ENCODE measurements around the gene MYOC.
A peak's percentile ranks its signal among the peaks of the same experiment; 100 is the strongest.
"Not testable (repeated sequence)": the region's sequence is repeated elsewhere in the genome, so short reads cannot be mapped to it uniquely, and the experiment has no call there.

MYOC gene

GRCh38 chr1:171646249-171646560, 6.3 kb downstream of the MYOC start:
- DNase-seq (ENCODE audit: low spot score): no peak

DNA sequence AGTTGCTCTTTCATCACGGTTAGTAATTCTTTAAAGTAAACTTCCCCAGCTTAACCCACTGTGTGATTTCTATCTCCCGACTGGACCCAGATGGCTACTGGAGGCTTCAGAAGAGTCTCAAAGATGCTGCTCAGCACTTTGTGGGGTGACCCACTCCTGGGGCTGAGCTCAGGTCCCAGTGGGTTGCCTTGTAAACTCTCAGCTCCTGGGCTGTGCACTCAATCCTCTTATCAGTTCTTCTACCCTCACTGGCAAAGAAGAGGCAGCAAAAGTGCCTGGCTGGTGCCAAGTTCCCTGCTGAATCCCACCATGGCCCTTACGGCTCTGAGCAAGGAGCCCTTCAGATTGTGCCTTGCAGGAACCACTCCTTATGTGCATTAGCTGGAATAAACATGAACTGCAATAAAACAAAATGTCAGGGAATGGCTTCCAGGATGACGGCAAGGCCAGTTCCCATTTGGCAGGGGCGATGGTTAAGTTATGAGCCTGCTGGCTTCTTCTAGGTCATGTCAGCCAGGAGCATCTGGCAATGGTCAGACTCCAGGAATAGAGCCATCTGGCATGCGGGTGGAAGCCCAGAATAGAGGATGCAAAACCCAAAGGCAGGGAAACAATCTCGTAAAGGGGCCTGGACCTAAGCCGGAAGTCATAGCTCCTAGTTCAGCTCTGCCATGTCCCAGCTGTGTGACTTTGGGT, 6.8 kb downstream of the MYOC start:
- DNase-seq (ENCODE audit: low spot score): no peak

DNA sequence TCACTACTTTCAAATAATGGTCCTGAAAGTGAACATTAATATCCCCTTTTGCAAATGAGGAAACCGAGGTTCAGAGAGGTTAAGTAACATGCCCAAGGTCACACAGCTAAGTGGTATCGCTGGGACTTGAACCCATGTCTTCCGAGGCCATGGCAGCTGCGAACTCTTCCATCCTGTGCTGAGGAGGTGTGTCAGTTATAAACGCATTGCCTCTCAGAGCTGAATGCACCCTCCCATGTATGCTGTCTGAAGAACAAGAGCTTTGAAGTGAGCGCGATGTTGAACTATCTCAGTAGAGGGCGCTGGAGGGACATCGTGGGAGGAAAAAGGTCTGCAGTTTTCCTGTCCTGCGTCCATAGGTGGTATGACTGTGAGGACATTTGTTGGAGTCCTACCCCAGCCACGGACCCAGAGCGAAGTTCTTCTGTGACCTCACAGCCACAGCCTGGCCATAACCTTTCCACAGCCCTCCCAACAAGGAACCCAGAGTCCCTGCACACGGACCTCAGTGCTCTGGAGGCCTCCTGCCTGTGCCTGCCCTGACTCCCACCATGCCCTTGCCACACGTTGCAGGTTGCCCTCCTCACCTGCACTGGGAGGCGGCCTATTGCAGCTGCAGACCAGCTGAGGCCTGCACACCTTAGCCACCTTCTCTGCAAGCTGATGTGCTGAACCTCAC, 7.5 kb downstream of the MYOC start:
- DNase-seq (ENCODE audit: low spot score): peak; percentile 82

- no peak for DNase-seq (ENCODE audit: low spot score)
These were observed 9.3 kb downstream of the MYOC start for GRCh38 chr1:171643156-171643555.

DNA sequence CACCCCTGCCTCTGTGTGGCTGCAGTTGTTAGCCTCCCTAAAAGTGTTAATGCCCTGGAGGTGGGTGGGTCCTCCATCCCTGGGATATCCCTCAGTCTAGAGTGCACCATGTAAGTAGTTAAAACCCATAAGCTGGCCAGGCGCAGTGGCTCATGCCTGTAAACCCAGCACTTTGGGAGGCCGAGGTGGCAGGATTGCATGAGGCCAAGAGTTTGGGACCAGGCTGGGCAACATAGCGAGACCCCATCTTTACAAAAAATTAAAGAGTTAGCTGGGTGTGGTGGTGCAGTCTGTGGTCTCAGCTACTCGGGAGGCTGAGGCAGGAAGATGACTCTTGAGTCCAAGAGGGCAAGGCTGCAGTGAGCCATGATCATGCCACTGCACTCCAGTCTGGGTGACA, 10.3 kb downstream of the MYOC start:
- no peak for DNase-seq (ENCODE audit: low spot score)

GRCh38 chr1:171641076-171641864, 11.2 kb downstream of the MYOC start:
- DNase-seq (ENCODE audit: low spot score): no peak

DNA sequence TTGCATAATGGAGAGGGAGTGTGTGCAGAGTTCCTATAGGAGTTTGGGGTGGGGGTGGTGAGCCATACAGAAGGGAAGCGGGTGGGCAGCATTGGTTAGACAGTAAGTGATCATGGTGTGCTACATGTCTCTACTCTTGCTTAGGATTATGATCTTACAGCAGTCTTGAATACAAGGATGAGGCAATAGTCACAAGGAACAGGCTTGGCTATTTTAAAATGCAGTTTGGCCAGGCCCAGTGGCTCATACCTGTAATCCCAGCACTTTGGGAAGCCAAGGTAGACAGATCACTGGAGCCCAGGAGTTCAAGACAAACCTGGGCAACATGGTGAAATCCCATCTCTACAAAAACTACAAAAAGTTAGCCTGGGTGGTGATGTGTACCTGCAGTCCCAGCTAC, 12.3 kb downstream of the MYOC start:
- DNase-seq (ENCODE audit: low spot score): no peak

- DNase-seq (ENCODE audit: low spot score): no peak
These were observed 14.4 kb downstream of the MYOC start for GRCh38 chr1:171637928-171638576.

DNA sequence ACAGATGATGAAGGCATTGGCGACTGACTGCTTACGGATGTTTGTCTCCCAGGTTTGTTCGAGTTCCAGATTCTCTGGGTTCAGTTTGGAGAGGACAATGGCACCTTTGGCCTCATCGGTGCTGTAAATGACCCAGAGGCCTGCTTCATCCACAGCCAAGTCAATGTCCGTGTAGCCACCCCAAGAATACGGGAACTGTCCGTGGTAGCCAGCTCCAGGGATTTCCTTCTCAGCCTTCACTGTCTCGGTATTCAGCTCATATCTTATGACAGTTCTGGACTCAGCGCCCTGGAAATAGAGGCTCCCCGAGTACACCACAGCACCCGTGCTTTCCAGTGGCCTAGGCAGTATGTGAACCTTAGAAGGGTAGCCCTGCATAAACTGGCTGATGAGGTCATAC, 16.3 kb downstream of the MYOC start:
- peak; percentile 22 for DNase-seq (ENCODE audit: low spot score)

DNA sequence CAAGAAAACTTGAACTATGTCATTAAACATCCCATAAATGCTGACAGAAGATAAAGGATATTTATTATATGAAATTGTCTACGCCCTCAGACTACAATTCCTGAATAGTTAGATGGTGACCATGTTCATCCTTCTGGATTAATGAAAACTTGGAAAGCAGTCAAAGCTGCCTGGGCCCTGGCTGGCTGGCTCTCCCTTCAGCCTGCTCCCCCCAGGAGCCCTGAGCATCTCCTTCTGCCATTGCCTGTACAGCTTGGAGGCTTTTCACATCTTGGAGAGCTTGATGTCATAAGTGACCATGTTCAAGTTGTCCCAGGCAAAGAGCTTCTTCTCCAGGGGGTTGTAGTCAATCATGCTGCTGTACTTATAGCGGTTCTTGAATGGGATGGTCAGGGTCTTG, 16.8 kb downstream of the MYOC start:
- no peak for DNase-seq (ENCODE audit: low spot score)

DNA sequence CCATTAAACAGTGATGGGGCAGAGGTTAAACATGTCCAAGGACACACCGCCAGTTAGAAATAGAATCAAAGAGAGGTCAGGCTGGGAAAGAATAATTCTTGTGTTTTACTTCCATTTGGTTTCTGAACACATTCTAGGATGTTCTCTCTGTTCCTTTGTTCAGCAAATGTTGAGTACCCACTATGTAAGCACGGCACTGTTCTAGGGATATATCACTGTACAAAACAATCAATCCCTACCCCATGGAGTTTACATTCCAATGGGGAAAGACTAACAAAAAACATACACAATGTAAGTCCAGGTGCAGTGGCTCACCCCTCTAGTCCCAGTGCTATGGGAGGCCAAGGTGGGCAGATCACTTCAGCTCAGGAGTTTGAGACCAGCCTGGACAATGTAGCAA, 24.3 kb downstream of the MYOC start:
- DNase-seq (ENCODE audit: low spot score): no peak

GRCh38 chr1:171627020-171627419, 25.5 kb downstream of the MYOC start:
- no peak for DNase-seq (ENCODE audit: low spot score)

DNA sequence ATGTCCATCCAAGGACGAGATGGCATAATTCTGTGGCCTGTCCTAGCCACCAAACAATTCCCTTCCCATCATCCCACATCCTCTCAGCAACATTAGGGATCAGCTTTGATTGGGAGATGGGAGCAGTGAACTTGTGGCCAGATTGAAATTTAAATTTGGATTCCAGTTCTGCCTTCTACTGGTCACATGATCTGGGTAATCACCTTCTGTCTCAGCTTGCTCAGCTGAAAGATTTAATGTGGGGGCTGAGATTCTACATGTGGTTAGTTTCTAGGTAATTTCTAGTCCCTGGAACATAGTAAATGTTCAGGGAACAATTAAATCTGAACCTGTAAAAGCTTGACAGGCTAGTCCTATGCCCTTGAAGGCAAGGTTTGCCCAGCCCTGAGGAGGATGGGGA, 27.3 kb downstream of the MYOC start:
- no peak for DNase-seq (ENCODE audit: low spot score)

- DNase-seq (ENCODE audit: low spot score): no peak
These were observed 28.7 kb downstream of the MYOC start for GRCh38 chr1:171623651-171624331.

DNA sequence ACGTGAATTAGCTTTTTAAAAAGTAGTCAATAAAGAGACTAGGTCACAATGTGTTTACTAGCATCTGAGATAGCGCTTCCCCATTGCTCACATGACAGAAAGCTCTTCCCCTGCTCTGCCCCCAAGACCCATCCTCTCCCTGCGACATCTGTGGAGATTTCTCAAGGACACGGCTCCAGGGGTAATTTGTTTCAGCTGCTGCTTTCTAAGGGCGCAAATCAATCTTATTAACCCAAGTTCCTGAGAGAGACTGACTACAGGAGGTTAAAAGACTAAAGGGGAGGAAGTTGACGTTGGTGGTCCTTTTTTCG, 30.4 kb downstream of the MYOC start, which contains the start of gene MYOCOS:
MYOCOS (plus strand) TSS at position 92 of the 311 bp plus-strand sequence. CDS start 1,641 bp downstream, outside the sequence.
- DNase-seq (ENCODE audit: low spot score): no peak

GRCh38 chr1:171616586-171616985, 35.9 kb downstream of the MYOC start:
- no peak for DNase-seq (ENCODE audit: low spot score)

GRCh38 chr1:171615122-171615906, 37.2 kb downstream of the MYOC start:
- DNase-seq (ENCODE audit: low spot score): not testable (repeated sequence)

DNA sequence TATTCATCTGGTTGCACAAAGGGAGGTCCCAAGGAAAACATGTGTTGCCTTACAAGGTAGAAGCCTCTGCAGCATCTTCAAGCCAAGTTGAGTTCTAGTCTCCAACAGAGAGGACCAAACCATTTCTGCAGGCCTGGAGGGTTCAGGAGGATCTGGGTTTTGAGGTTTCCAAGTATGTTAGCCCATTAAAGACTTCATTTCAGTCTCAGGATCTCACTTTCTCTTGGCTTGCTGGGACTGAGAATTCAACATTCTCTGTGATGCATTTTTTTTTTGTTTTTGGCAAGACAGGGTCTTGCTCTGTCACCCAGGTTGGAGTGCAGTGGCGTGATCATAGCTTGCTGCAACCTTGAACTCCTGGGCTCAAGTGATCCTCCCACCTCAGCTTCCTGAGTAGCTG, 39.2 kb downstream of the MYOC start:
- no peak for DNase-seq (ENCODE audit: low spot score)

- DNase-seq (ENCODE audit: low spot score): no peak
These were observed 41.2 kb downstream of the MYOC start for GRCh38 chr1:171611306-171611705.

DNA sequence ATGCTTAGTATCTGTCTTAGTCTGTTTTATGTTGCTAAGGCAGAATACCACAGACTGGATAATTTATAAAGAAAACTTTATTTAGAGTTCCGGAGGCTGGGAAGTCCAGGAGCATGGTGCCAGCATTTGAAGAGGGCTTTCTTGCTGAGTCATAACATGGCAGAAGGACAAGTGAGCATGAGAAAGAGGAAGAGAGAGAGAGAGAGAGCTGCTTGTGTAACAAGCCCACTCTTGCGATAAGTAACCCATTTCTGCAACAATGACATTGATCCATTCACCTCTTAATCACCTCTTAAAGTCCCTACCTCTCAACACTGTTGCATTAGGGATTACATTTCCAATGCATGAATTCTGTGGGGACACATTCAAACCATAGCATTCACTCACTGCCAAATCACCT, 42.1 kb downstream of the MYOC start:
- no peak for DNase-seq (ENCODE audit: low spot score)

DNA sequence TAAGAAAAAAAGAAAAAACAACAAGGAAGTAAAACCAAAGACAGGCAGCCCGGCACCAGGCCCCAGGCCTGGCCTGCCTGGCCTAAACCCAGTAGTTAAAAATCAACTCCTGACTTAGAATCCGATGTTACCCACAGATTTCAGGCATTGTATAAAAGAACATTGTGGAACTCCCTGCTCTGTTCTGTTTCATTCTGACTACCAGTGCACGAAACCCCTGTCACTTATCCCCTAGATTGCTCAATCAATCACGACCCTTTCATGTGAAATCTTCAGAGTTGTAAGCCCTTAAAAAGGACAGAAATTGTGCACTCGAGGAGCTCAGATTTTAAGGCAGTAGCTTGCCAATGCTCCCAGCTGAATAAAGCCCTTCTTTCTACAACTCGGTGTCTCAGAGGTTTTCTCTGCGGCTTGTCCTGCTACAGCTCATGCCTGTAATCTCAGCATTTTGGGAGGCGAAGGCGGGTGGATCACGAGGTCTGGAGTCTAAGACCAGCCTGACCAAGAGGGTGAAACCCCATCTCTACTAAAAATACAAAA, 46.0 kb downstream of the MYOC start:
- no peak for DNase-seq (ENCODE audit: low spot score)

All from RKO (cell line).